Measurements from ENCODE around the gene CAV1.

Gene CAV1

DNA sequence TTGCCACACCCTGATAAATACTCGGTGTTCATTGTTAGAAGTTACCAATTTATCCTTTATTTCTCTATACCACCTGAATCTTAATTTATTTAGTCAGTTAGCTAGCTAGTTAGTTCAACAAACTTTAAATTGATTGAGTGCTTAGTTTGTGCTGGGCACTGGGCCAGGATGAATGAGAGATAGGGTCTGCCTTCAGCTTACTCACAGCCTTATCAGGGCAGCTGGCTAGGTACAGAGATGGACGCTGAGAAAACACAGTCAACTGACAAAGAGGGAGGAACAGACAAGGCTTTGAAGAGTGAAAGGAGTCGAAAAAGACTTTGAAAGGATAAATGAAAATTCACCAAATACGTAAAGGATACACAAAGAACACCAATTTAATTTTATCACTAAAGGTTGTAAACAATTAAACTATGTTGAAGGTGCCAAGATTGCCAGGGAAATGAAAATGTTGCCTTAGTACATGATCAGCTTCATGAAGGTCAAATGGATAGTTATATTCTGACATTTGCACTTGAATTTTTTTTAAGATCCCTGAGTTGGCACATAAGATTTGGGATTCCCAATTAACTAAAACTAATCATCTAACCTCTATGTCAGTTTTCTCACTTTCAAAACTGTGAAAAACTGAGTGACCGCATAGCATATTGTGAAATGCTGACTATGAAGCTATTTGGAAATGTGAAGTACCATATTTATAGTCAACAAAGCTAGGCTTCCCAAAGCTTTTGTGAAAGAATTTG lies 23.2 kb upstream of the CAV1 start:
- no peak overlapping the region for H3K4me3 ChIP-seq (ENCODE audit: low read length, poor library complexity, severe bottlenecking)
- H2AFZ ChIP-seq (ENCODE audit: low read length): no peak overlapping the region
- no peaks in the 10 kb centered on the region for H3K79me2 ChIP-seq (ENCODE audit: insufficient read depth, low read length)

DNA sequence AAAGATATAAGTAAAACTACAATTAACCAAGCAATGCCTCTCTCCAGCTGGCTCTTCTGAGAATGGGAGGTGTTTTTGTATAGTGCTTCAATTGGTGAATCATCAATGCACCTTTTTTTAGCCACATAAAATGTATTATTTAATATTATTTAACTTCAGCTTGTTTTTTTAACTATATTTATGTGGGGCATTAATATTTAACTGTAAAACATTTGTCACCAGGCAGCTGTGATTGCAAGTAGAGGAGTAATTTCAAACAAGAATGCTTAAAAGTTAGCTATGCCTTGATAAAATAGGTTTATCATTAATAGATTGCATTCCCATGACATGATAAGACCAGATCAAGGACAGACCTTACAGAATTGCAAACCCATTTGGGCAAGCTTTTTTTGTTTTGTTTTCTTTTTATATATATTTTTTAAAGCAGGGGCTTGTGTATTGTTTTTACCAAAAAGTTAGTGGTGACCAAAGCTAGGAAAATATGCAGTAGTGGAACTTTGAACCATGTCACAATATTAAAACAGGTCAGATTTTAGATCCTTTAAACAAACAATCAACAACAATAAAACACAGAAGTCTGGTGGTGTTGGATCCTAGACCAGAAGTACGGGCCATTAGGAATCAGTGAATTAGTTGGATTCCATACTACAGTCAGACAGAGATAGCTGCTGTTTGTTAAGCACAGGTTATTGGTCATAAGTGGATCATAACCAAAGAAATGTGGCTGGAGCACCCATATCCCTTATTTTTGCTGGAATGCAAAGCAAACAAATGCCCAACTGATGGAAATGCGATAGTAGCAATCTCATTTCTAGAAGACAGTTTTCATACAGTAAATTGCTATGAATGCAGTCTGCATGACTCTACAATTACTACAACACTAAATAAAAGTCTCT lies 22.4 kb upstream of the CAV1 start:
- TF ChIP-seq, protein P1, sequence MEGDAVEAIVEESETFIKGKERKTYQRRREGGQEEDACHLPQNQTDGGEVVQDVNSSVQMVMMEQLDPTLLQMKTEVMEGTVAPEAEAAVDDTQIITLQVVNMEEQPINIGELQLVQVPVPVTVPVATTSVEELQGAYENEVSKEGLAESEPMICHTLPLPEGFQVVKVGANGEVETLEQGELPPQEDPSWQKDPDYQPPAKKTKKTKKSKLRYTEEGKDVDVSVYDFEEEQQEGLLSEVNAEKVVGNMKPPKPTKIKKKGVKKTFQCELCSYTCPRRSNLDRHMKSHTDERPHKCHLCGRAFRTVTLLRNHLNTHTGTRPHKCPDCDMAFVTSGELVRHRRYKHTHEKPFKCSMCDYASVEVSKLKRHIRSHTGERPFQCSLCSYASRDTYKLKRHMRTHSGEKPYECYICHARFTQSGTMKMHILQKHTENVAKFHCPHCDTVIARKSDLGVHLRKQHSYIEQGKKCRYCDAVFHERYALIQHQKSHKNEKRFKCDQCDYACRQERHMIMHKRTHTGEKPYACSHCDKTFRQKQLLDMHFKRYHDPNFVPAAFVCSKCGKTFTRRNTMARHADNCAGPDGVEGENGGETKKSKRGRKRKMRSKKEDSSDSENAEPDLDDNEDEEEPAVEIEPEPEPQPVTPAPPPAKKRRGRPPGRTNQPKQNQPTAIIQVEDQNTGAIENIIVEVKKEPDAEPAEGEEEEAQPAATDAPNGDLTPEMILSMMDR (conservative IDR thresholded peaks at IDR 0.05; ENCODE audit: low read length): no peak
- no peak for TF ChIP-seq EZH2phosphoT487 (IDR thresholded peaks at IDR 0.05; ENCODE audit: borderline replicate concordance)
- H3K4me1 ChIP-seq (ENCODE audit: insufficient read depth, low read length, poor library complexity, severe bottlenecking): no peaks in the 10 kb centered on the region
- no peaks in the 10 kb centered on the region for H4K20me1 ChIP-seq (ENCODE audit: insufficient read depth, low read length, poor library complexity, severe bottlenecking)
- no peaks in the 10 kb centered on the region for H3K9me3 ChIP-seq (ENCODE audit: insufficient read depth, low read depth, low read length)
- no peaks in the 10 kb centered on the region for H3K36me3 ChIP-seq (ENCODE audit: insufficient read depth, low read length)
- no peak overlapping the region for H3K9ac ChIP-seq (ENCODE audit: low read depth, low read length, poor library complexity, severe bottlenecking)
- no peaks in the 10 kb centered on the region for H3K27me3 ChIP-seq (ENCODE audit: insufficient read depth, low read length, poor library complexity, severe bottlenecking)
- no peaks in the 10 kb centered on the region for H3K79me2 ChIP-seq (ENCODE audit: insufficient read depth, low read length)
- H3F3A ChIP-seq (ENCODE audit: low read depth): no peaks in the 10 kb centered on the region
- H2AFZ ChIP-seq (ENCODE audit: low read length): no peak overlapping the region
- no peak overlapping the region for H3K4me3 ChIP-seq (ENCODE audit: low read length, poor library complexity, severe bottlenecking)
- no peaks in the 10 kb centered on the region for H3K9me2 ChIP-seq (replicated peaks; ENCODE audit: low read depth, low read length)
- no peak overlapping the region for H3K4me2 ChIP-seq (ENCODE audit: low read depth, low read length, poor library complexity, severe bottlenecking)

More for the DNA sequence above, 23.2 kb upstream of the CAV1 start:
- Histone ChIP-seq H3K9ac (ENCODE audit: low read depth, low read length, poor library complexity, severe bottlenecking) (no peak overlapping the region), H3K9me2 (replicated peaks; ENCODE audit: low read depth, low read length) (no peaks in the 10 kb centered on the region), H3K36me3 (ENCODE audit: insufficient read depth, low read length) (no peaks in the 10 kb centered on the region), H3K27me3 (ENCODE audit: insufficient read depth, low read length, poor library complexity, severe bottlenecking) (no peaks in the 10 kb centered on the region), H3K9me3 (ENCODE audit: insufficient read depth, low read depth, low read length) (no peaks in the 10 kb centered on the region), H3F3A (ENCODE audit: low read depth) (no peaks in the 10 kb centered on the region), H3K4me1 (ENCODE audit: insufficient read depth, low read length, poor library complexity, severe bottlenecking) (no peaks in the 10 kb centered on the region), H3K4me2 (ENCODE audit: low read depth, low read length, poor library complexity, severe bottlenecking) (no peak overlapping the region), H4K20me1 (ENCODE audit: insufficient read depth, low read length, poor library complexity, severe bottlenecking) (no peaks in the 10 kb centered on the region)
- TF ChIP-seq, protein P1 (conservative IDR thresholded peaks at IDR 0.05; ENCODE audit: low read length): no peak
- no peak for TF ChIP-seq EZH2phosphoT487 (IDR thresholded peaks at IDR 0.05; ENCODE audit: borderline replicate concordance)

DNA sequence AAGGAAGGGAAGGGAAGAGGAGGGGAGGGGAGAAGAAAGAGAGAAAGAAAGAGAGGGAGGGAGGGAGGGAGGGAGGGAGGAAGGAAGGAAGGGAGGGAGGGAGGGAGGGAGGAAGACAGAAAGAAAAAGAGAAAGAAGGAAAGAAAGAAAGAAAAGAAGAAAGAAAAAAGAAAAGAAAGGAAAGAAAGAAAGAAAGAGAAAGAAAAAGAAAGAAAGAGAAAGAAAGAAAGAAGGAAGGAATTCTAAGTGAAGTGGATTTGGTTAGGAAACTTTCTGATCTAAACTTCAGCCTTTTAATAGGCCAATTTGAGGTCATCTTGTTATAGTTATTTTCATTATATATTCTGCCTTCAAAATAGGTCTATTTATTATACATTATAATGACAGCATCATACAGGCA lies 21.0 kb upstream of the CAV1 start:
- no peaks in the 10 kb centered on the region for H4K20me1 ChIP-seq (ENCODE audit: insufficient read depth, low read length, poor library complexity, severe bottlenecking)
- no peaks in the 10 kb centered on the region for H3K9me2 ChIP-seq (replicated peaks; ENCODE audit: low read depth, low read length)
- H2AFZ ChIP-seq (ENCODE audit: low read length): no peak overlapping the region
- H3K27me3 ChIP-seq (ENCODE audit: insufficient read depth, low read length, poor library complexity, severe bottlenecking): no peaks in the 10 kb centered on the region
- H3K4me2 ChIP-seq (ENCODE audit: low read depth, low read length, poor library complexity, severe bottlenecking): no peak overlapping the region
- no peaks in the 10 kb centered on the region for H3K79me2 ChIP-seq (ENCODE audit: insufficient read depth, low read length)
- H3K4me3 ChIP-seq (ENCODE audit: low read length, poor library complexity, severe bottlenecking): no peak overlapping the region
- H3K36me3 ChIP-seq (ENCODE audit: insufficient read depth, low read length): no peaks in the 10 kb centered on the region
- no peaks in the 10 kb centered on the region for H3K9me3 ChIP-seq (ENCODE audit: insufficient read depth, low read depth, low read length)
- H3K4me1 ChIP-seq (ENCODE audit: insufficient read depth, low read length, poor library complexity, severe bottlenecking): no peaks in the 10 kb centered on the region
- H3K9ac ChIP-seq (ENCODE audit: low read depth, low read length, poor library complexity, severe bottlenecking): no peak overlapping the region
- TF ChIP-seq, protein P1 (conservative IDR thresholded peaks at IDR 0.05; ENCODE audit: low read length): no peak
- TF ChIP-seq EZH2phosphoT487 (IDR thresholded peaks at IDR 0.05; ENCODE audit: borderline replicate concordance): no peak
- H3F3A ChIP-seq (ENCODE audit: low read depth): no peaks in the 10 kb centered on the region
